ENCODE measurements around the gene KLK10.
"Not testable (repeated sequence)": the region's sequence is repeated elsewhere in the genome, so short reads cannot be mapped to it uniquely, and the experiment has no call there.

Gene KLK10

DNA sequence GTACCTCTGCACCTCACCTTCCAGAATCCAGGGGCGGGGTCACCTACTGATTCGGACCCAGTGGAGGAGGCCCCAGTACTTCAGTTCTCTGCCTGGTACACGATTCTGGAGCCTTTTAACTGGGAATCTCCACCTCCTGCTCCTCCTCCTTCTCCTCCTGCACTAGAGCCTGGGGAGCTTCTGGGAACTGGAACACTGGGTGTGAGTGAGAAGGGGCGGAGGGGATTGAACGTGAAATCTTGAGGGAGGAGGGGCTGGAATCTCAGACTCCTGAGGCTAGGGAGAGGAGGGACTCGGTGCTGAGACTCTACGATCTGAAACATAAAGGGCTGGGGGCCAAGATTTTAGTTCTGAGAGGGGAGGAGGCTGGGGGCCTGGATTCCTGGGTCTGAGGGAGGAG is 18.0 kb downstream of the KLK10 start, which contains the start of gene KLK8:
TSS of gene KLK8 (minus strand) at position 90 of the 400 bp plus-strand sequence. CDS start 437 bp downstream, outside the sequence.
- DNase-seq (ENCODE audit: low spot score), result no peak

DNA sequence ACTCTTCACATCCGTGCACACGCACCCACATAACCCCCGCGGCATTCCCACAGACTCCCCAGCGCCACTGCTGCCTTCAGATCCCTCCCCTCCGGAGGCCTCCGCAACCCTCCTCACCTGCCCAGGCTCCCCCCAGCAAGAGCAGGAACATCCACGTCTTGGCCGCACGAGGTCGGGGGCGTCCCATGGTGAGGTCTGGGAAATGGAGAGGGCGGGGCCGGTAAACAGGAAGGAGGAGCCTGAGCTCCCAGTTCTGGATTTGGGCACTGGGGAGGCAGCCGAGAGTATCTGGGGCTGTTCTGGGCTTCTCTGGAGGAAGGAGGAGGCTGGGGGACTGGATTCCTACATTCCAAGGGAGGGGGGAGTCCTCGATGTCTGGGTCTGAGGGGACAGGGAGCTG is 18.5 kb downstream of the KLK10 start:
- DNase-seq (ENCODE audit: low spot score), result no peak

GRCh38 chr19:51000426-51000825 is 19.1 kb downstream of the KLK10 start:
- no peak for DNase-seq (ENCODE audit: low spot score)

- DNase-seq (ENCODE audit: low spot score), result no peak
These were observed 20.8 kb downstream of the KLK10 start for GRCh38 chr19:50998686-50999085.

DNA sequence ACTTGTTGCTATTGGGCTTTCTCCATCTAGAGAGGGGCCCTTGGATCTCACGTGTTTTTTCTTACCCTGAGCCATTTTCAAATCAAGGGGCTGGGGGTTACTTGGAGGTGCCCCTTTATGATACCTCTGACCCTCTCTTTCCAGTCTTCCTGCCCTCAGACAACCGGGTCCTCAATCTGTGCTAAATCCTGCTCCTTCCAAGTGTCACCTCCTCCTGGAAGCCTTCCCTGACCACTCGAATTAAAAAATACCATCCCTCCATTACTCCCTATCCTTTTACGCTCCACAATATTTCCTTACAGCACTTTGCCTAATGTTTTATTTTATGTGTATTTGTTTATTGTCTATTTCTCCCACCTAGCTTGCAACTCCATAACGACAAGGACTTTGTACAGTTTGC is 21.4 kb downstream of the KLK10 start:
- no peak for DNase-seq (ENCODE audit: low spot score)

DNA sequence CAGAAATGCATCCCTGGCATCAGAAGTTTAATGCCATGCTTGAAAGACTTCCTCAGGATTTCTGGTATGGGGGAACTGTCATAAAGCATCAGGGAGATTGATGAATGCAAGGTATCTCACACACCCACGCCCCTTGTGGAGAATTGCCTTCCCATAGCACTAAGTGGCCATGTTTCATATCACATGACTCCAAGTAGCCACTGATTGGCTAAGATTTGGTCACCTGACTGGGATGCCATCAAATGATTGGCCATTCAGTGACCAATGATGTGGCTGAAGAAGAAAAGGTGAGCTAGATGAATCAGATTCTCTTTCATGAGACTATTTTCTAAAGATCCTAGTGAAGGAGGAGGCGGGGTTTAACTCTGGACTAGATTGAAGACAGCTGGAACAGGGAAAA is 25.4 kb downstream of the KLK10 start:
- peak; percentile 45 for DNase-seq (ENCODE audit: low spot score)

GRCh38 chr19:50992666-50993035 is 26.9 kb downstream of the KLK10 start:
- no peak for DNase-seq (ENCODE audit: low spot score)

GRCh38 chr19:50984416-50984815 is 35.1 kb downstream of the KLK10 start:
- DNase-seq (ENCODE audit: low spot score), result not testable (repeated sequence)

GRCh38 chr19:50983625-50984292 is 35.8 kb downstream of the KLK10 start, which contains the start of gene KLK7:
Gene KLK7 (minus strand): TSS chr19:50983917. CDS start chr19:50982399, 1,518 bp downstream.
- no peak for DNase-seq (ENCODE audit: low spot score)

- no peak for DNase-seq (ENCODE audit: low spot score)
These were observed 37.3 kb downstream of the KLK10 start for GRCh38 chr19:50982186-50982585.

DNA sequence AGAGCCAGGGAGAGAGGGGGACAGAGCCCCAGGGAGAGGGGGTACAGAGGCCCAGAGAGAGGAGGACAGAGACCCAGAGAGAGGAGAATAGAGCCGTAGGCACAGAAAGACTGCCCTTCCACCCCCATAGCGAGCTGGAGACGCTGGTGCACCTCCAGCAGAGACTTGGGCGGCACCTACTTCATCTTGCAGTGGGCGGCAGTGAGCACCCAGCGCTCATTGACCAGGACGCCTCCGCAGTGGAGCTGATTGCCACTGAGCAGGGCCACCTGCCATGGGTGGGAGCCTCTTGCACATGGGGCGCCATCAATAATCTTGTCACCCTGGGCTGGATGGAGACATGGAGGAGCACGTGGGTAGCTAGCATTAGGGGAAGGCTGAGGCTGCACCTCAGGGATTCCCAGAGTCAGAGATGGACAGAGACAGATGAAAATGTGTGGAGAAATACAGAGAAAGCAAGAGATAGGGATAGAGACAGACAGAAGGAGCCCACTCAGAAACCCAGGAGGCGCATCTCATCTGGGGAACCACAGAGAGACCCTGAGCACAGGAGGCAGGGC is 37.8 kb downstream of the KLK10 start:
- DNase-seq (ENCODE audit: low spot score), result no peak

GRCh38 chr19:50980208-50980607 is 39.3 kb downstream of the KLK10 start:
- DNase-seq (ENCODE audit: low spot score), result no peak

DNA sequence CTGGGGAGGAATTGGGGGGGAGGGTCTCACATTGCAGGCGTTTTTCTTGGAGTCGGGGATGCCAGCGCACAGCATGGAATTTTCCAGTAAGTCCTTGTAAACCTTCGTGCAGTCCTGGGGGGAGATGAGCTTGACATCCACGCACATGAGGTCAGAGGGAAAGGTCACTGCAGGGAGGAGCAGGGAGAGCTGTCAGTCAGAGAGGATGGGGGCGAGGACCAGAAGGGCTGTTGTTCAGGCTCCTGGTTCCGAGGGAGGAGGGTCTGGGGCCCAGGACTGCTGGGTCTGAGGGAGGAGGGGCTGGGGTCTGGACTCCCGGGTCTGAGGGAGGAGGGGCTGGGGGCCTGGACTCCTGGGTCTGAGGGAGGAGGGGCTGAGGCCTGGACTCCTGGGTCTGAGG is 39.8 kb downstream of the KLK10 start:
- no peak for DNase-seq (ENCODE audit: low spot score)

DNA sequence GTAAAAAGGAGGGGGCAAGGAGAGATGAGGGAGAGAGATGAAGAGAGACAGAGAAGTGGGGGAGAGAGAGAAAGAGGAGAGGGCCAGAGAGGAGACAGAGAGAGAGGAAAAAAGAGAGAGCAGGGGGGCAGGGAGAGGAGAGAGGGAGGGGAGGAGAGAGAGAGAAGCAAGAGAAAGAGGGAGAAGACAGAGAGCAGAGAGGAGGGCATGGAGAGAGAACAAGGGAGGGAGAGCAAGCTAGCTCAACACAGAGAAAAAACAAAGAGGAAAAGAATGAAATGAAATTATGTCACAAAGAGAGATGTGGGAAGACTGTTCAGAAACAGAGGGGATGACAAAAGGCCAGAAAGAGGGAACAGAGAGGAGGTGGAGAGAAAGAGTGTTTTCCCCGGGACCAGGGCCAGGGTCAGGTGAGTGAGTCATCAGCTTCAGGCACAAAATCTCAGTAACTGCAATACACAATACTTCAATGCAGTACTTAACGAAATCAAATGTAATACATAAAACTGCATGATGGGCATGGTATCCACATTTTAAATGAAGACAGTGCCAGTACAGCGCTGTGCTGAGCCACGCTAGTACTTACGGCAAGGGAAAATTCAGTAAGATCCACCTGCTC is 40.6 kb downstream of the KLK10 start:
- DNase-seq (ENCODE audit: low spot score), result no peak

DNA sequence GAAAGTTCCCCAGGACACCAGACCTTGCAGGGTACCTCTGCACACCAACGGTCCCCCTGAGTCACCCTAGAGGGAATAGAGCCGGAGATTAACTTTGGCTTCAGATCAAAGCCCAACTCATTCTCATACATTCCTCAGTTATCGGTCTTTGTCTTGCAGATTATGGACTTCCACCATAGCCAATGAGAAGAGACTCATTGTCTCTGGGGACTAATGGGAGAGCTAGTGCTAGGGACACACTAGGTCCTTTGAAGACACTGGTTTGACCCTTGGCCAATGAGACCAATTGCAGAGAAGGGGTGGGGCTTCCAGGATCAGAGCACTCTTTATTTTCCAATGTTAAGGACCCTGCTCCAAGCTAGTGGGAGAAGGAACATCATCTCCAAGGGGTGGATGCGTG is 41.9 kb downstream of the KLK10 start:
- DNase-seq (ENCODE audit: low spot score), result no peak

GRCh38 chr19:50975766-50976165 is 43.7 kb downstream of the KLK10 start:
- peak; percentile 14 for DNase-seq (ENCODE audit: low spot score)

GRCh38 chr19:50974702-50975556 is 44.6 kb downstream of the KLK10 start:
- no peak for DNase-seq (ENCODE audit: low spot score)

DNA sequence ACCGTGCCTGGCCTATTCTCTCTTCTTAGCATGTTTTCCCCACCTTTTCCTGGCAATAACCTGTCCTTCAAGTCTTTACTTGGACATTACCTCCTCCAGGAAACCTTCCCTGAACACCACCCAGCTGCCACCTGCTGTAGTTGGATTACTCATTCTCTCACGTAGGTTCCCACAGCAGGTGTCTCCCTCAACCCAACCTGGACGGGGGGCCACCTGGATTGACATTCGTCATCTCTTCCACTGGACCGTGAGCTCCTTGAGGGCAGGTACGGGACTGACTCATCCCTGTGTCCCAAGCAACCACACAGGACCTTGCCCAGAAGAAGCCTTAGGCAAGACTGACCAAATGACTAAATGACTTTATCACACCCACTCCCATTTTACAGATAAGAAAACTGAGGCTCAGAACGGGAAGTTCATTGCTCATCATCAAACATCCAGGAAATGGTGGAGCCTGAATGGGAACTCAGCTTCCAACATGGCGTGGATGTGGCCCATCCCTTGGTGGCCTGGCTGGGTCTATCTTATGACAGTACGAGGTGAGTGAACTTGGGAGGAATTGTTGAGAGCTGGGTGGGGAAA is 46.6 kb downstream of the KLK10 start:
- no peak for DNase-seq (ENCODE audit: low spot score)

DNA sequence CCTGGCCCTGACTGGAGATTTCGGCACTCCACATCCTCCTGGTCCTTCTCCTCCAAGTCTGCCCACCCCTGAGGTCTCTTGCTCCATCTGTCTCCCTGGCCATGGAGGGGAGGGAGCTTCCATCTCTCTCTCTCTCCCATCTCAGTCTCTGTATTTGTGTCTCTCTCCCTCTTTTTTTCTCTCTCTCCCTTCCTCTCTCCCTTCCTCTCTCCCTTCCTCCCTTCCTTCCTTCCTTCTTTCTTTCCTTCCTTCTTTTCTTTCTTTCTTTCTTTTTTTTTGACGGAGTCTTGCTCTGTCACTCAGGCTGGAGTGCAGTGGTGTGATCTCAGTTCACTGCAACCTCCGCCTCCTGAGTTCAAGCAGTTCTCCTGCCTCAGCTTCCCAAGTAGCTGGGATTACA is 49.7 kb downstream of the KLK10 start:
- not testable (repeated sequence) for DNase-seq (ENCODE audit: low spot score)

GRCh38 chr19:50969413-50969760 is 50.1 kb downstream of the KLK10 start, which contains the start of gene KLK6:
Gene KLK6 (minus strand): TSS chr19:50969591. CDS start chr19:50968104, 1,487 bp downstream.
- no peak for DNase-seq (ENCODE audit: low spot score)

DNA sequence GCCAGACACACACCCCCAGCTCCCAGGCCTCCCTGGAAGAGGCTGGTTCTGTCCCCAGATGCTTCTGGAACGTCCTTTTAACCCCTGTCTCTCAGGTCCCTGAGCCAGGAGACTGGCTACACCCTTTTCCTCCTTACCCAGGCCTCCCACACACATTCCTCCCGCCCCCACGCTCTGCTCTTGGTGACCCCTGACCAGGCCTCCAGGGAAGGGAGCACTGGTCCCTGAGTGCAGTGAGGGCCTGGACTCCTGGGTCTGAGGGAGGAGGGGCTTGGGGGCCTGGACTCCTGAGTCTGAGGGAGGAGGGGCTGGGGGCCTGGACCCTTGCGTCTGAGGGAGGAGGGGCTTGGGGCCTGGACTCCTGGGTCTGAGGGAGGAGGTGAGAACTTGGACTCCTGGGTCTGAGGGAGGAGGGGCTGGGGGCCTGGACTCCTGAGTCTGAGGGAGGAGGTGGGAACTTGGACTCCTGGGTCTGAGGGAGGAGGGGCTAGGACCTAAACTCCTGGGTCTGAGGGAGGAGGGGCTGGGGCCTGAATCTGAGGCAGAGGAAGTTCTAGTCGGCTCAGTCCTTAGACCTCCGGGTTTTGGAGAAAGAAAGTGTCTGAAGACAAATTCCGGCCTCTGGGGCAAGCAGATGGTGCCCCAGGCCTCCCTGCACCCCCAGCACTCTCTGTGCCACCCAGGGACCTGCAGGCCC is 50.6 kb downstream of the KLK10 start:
- no peak for DNase-seq (ENCODE audit: low spot score)

All from RKO (cell line).